HL-60 (cell line): ENCODE results near the gene AGBL4.

Experiments
- CTCF ChIP-seq: IDR thresholded peaks from one replicate; pipeline ENCODE4 v1.5.1; 2011; ENCODE audit warnings: low read length, control low read depth, inconsistent platforms; ENCODE audit not compliant: insufficient read depth
- REST ChIP-seq: IDR thresholded peaks from 2 replicates; pipeline ENCODE4 v1.6.1; 2012; ENCODE audit warnings: low read depth; ENCODE audit not compliant: insufficient replicate concordance

- TF ChIP-seq CTCF: no peak
- TF ChIP-seq REST: no peak
Measured at GRCh38 chr1:49190138-49190537, 833.6 kb downstream of the AGBL4 start.
